IPS-15b (cell line): ENCODE measurements around the gene BRPF1.
A peak's percentile ranks its signal among the peaks of the same experiment; 100 is the strongest.

Experiments used
- H3K27me3 ChIP-seq: one replicate; pipeline ENCODE4 v1.6.1; 2013; ENCODE audit warnings: low read length; ENCODE audit not compliant: control insufficient read depth, insufficient read depth
- H3K36me3 ChIP-seq: one replicate; pipeline ENCODE4 v1.6.1; 2013; ENCODE audit warnings: low read length; ENCODE audit not compliant: control insufficient read depth, insufficient read depth
- H3K4me1 ChIP-seq: one replicate; pipeline ENCODE4 v1.6.1; 2013; ENCODE audit warnings: mild to moderate bottlenecking, low read length; ENCODE audit not compliant: control insufficient read depth, insufficient read depth
- H3K4me3 ChIP-seq: one replicate; pipeline ENCODE4 v1.5.1; 2013; ENCODE audit warnings: low read depth, low read length
- H3K9ac ChIP-seq: one replicate; pipeline ENCODE4 v1.6.1; 2013; ENCODE audit warnings: low read depth, mild to moderate bottlenecking, low read length
- H3K9me3 ChIP-seq: one replicate; pipeline ENCODE4 v1.6.1; 2013; ENCODE audit warnings: mild to moderate bottlenecking, low read length; ENCODE audit not compliant: control insufficient read depth, insufficient read depth

The BRPF1 gene

DNA sequence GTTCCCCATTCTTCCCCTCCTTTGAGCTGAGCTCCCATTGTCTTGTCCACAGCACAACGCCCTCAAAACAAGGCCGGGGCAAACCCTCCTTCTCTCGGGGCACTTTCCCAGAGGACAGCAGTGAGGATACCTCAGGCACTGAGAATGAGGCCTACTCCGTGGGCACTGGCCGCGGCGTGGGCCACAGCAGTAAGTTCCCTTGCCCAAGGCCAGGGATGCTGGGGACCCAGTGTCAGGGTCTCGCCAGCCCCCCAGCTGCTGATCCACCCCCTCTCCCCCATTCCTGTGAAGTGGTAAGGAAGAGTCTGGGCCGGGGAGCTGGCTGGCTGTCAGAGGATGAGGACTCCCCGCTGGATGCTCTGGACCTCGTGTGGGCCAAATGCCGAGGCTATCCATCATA is 14.0 kb downstream of the BRPF1 start:
- H3K27me3 ChIP-seq, result no peaks in the 10 kb centered on the region
- no peak overlapping the region for H3K9ac ChIP-seq
- H3K4me3 ChIP-seq, result no peak overlapping the region
- H3K36me3 ChIP-seq, result peaks cover 67% of the 10 kb centered on the region
- no peaks in the 10 kb centered on the region for H3K9me3 ChIP-seq
- no peaks in the 10 kb centered on the region for H3K4me1 ChIP-seq

- H3K9me3 ChIP-seq, result no peaks in the 10 kb centered on the region
- no peak overlapping the region for H3K4me3 ChIP-seq
- no peak overlapping the region for H3K9ac ChIP-seq
- no peaks in the 10 kb centered on the region for H3K4me1 ChIP-seq
- no peaks in the 10 kb centered on the region for H3K27me3 ChIP-seq
- peaks cover 60% of the 10 kb centered on the region for H3K36me3 ChIP-seq
These were observed 14.8 kb downstream of the BRPF1 start for GRCh38 chr3:9746330-9746729.

DNA sequence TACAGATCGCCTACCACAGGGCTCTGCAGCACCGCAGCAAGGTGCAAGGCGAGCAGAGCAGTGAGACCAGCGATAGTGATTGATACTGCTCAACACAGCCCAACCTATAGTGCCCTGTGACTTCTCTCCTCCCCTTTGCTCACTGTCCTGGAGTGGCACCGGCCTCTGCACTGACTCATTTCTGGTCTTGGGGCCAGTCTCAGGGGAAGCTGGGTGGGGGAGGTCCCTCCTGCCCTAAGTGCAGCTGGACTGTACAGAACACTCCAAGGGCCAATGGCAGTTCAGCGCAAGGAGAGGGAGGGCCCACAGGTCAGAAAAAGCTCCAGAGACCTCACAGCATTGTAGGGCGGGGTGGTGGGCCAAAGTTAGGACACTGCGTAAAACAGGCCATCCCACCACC is 15.7 kb downstream of the BRPF1 start:
- H3K4me3 ChIP-seq, result no peak overlapping the region
- H3K27me3 ChIP-seq, result no peaks in the 10 kb centered on the region
- H3K4me1 ChIP-seq, result no peaks in the 10 kb centered on the region
- H3K36me3 ChIP-seq, result peaks cover 58% of the 10 kb centered on the region
- no peak overlapping the region for H3K9ac ChIP-seq
- H3K9me3 ChIP-seq, result no peaks in the 10 kb centered on the region

DNA sequence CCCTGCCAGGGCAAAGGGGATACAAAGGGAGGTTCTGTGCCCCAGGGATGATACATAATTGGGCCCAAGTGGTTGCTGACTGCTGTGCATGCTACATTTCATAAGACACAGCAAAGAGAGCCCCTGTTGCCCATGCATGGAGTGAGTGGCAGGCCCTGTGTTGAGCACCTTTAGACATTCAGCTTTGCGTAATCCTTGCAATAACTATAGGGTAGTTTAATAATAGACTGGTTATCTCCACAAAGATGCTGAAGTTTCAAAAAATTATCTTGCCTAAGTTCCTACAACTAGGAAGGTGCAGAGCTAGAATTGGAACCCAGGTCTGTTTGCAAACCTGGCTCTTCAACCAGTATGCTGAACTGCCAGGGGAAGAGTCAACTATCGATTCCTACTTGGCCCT is 16.5 kb downstream of the BRPF1 start:
- Histone ChIP-seq H3K4me3 (no peak overlapping the region), H3K9ac (no peak overlapping the region), H3K4me1 (no peaks in the 10 kb centered on the region), H3K36me3 (peaks cover 53% of the 10 kb centered on the region), H3K27me3 (no peaks in the 10 kb centered on the region), H3K9me3 (no peaks in the 10 kb centered on the region)

DNA sequence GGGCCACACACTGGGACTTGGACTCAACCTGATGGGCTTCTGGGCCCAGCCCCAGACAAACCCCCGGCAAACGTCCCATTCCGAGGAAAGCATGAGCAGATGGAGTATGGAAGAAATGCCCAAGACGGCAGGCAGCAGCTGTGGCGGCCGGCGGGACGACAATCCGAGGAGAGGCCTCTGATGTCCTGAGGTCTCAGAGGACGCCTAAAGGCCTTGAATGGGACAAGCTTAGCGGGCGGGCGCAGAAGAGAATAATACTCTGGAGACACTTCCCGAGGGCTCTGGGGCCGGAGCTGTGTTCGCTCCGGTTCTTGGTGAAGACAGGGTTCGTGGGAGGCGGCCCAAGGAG is 17.7 kb downstream of the BRPF1 start:
- Histone ChIP-seq H3K9me3 (no peaks in the 10 kb centered on the region), H3K27me3 (no peaks in the 10 kb centered on the region), H3K4me1 (no peaks in the 10 kb centered on the region), H3K36me3 (peaks cover 43% of the 10 kb centered on the region), H3K4me3 (peak overlapping the region; percentile 69), H3K9ac (peak overlapping the region; percentile 92)

DNA sequence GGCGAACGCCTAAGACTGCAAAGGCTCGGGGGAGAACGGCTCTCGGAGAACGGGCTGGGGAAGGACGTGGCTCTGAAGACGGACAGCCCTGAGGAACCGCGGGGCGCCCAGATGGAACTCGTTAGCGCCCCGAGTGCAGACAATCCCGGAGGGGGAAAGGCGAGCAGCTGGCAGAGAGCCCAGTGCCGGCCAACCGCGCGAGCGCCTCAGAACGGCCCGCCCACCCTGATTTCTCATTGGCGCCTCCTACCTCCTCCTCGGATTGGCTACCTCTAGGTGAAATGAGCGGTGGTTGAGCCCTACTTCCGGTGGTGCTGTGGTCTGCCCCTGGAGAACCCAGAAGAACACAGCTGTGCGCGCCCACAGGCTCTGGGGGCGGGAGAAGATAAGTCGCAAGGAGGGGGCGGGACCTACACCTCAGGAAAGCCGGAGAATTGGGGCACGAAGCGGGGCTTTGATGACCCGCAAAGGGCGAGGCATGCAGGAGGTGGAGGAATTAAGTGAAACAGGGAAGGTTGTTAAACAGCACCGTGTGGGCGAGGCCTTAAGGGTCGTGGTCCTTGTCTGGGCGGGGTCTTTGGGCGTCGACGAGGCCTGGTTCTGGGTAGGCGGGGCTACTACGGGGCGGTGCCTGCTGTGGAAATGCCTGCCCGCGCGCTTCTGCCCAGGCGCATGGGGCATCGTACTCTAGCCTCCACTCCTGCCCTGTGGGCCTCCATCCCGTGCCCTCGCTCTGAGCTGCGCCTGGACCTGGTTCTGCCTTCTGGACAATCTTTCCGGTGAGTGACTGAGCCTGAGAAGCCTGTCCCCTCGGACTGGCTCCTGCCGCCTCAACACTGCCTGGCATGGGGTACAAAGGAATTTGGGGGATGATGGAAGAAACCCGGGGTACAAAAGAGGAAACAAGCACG is 18.4 kb downstream of the BRPF1 start, which contains the start of gene OGG1:
OGG1 (plus strand) TSS at position 308 of the 911 bp plus-strand sequence; CDS start at position 643, 335 bp downstream.
- Histone ChIP-seq H3K4me3 (peak within 1 kb of the TSS; percentile 76), H3K4me1 (no peaks in the 10 kb centered on the region), H3K9ac (peak within 1 kb of the TSS; percentile 92), H3K36me3 (peaks cover 41% of the 10 kb centered on the region), H3K27me3 (no peaks in the 10 kb centered on the region), H3K9me3 (no peaks in the 10 kb centered on the region)

DNA sequence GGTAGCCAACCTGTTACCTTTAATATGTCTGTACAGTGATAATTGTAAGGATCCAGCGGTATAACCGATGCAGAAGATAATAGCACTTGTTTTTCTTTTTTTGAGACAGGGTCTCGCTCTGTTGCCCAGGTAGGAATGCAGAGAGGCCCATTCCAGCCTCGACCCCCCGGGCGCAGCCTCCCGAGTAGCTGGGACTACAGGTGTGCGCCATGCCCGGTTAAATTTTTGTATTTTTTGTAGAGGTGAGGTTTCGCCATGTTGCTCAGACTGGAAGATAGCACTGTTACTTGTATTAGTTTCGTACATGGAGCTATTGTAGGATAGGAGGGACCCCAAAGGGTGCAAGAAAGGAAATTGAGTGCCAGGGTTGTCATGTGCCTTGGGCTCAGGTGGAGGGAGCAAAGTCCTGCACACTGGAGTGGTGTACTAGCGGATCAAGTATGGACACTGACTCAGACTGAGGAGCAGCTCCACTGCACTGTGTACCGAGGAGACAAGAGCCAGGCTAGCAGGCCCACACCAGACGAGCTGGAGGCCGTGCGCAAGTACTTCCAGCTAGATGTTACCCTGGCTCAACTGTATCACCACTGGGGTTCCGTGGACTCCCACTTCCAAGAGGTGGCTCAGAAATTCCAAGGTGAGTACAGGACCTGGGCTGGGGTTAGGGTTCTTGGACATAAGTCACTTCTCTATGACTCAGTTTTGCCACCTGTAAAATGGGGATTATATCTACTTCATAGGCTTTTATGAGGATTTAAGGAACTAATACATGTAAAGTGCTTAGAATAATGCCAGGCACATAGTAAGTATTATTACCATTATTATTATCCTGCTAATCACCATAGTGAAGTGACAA is 19.2 kb downstream of the BRPF1 start:
- no peaks in the 10 kb centered on the region for H3K27me3 ChIP-seq
- peak overlapping the region; percentile 76 for H3K4me3 ChIP-seq
- H3K36me3 ChIP-seq, result peaks cover 34% of the 10 kb centered on the region
- H3K4me1 ChIP-seq, result no peaks in the 10 kb centered on the region
- H3K9ac ChIP-seq, result no peak overlapping the region
- no peaks in the 10 kb centered on the region for H3K9me3 ChIP-seq

DNA sequence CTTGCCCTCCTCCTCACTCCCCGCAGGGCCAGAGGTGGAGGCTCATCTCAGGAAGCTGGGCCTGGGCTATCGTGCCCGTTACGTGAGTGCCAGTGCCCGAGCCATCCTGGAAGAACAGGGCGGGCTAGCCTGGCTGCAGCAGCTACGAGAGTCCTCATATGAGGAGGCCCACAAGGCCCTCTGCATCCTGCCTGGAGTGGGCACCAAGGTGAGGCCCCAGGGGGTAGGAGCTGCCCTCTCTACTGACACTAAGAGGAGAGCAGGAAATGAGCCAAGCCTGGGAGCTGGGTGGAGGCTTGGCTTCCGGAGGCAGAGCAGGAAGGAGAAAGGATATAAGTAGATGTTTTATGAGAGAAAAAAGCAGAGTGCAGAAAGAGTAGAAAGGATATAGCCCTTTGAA is 23.1 kb downstream of the BRPF1 start:
- Histone ChIP-seq H3K4me1 (no peaks in the 10 kb centered on the region), H3K36me3 (peaks cover 30% of the 10 kb centered on the region), H3K27me3 (no peaks in the 10 kb centered on the region), H3K4me3 (no peak overlapping the region), H3K9ac (no peak overlapping the region), H3K9me3 (no peaks in the 10 kb centered on the region)

DNA sequence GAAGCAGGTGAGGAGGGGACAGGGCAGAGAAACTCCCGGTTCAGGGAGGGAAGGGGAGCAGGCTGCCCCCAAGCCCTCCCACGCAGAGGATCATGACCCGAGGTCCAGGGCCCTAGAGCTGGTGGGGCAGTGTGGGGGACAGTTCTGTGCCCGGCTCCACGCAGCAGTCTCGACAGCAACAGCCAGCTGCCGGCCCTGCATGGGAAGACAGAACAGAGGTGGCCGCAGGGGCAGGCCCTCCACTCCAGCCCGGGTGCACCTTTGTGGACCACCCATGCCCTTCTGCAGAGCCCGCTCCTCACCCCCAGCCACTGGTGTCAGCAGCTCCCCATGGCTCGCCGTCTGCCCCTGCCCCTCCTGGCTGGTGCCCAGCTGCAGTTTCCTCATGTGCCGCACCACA is 25.9 kb downstream of the BRPF1 start:
- H3K4me1 ChIP-seq, result no peaks in the 10 kb centered on the region
- no peaks in the 10 kb centered on the region for H3K9me3 ChIP-seq
- no peak overlapping the region for H3K4me3 ChIP-seq
- H3K9ac ChIP-seq, result no peak overlapping the region
- no peaks in the 10 kb centered on the region for H3K27me3 ChIP-seq
- H3K36me3 ChIP-seq, result peaks cover 23% of the 10 kb centered on the region

- H3K4me3 ChIP-seq, result no peak overlapping the region
- no peaks in the 10 kb centered on the region for H3K9me3 ChIP-seq
- peaks cover under 1% of the 10 kb centered on the region for H3K4me1 ChIP-seq
- H3K9ac ChIP-seq, result no peak overlapping the region
- H3K36me3 ChIP-seq, result peaks cover 19% of the 10 kb centered on the region
- no peaks in the 10 kb centered on the region for H3K27me3 ChIP-seq
These were observed 29.4 kb downstream of the BRPF1 start for GRCh38 chr3:9760779-9761505.

GRCh38 chr3:9761919-9762318 is 30.4 kb downstream of the BRPF1 start:
- no peak overlapping the region for H3K9ac ChIP-seq
- peaks cover 13% of the 10 kb centered on the region for H3K36me3 ChIP-seq

More at GRCh38 chr3:9761919-9762318, 30.4 kb downstream of the BRPF1 start:
- H3K4me3 ChIP-seq, result no peak overlapping the region
- H3K9me3 ChIP-seq, result no peaks in the 10 kb centered on the region
- no peaks in the 10 kb centered on the region for H3K27me3 ChIP-seq
- H3K4me1 ChIP-seq, result peaks cover 2% of the 10 kb centered on the region
